ENCODE data around the gene GLI2.

Gene GLI2

DNA sequence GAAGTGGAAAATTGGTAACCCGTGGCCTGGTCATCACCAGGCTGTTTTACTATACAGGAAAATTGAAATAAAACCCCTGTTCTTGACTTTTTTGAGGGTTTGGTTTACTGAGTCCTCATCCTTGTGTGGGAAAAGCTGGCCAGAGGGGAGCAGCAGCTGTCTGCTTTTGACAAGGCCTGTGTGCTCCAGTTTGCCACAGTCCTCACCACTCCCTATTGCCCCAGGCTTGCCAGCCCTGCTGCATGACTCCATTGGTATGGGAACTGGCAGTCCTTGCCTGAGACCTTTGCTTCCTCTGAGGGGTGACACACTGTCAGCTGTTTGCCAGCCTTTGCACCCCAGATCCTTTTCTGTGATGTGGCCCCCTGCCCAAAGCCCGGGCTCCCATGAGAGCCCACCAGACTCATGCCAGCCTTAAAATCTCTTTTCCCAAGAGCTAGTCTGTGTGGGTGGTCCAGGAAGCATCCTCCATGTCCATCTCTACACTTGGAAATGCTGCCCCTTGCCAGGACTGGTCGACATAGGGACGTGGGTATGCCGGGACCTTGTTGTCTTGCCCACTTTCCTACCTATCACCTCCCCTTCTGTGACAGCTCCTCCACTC, 39.0 kb downstream of the GLI2 start:
- H3K27me3 ChIP-seq = no peaks in the 10 kb centered on the region
- H3K9me3 ChIP-seq = no peaks in the 10 kb centered on the region
- H3K4me2 ChIP-seq = no peak overlapping the region
- H3K4me1 ChIP-seq = peaks cover 19% of the 10 kb centered on the region
- TF ChIP-seq Cebpa-rat (IDR thresholded peaks at IDR 0.05) = no peak
- no peak overlapping the region for H3K27ac ChIP-seq
- H3K4me3 ChIP-seq = no peak overlapping the region
- H4K20me1 ChIP-seq = no peaks in the 10 kb centered on the region
- no peaks in the 10 kb centered on the region for H3K36me3 ChIP-seq
- no peak overlapping the region for H3K9ac ChIP-seq

- no peaks in the 10 kb centered on the region for H4K20me1 ChIP-seq
- H3K9me3 ChIP-seq = no peaks in the 10 kb centered on the region
- H3K4me1 ChIP-seq = peaks cover 19% of the 10 kb centered on the region
- H3K4me3 ChIP-seq = no peak overlapping the region
- H3K36me3 ChIP-seq = no peaks in the 10 kb centered on the region
- H3K27ac ChIP-seq = no peak overlapping the region
- no peaks in the 10 kb centered on the region for H3K27me3 ChIP-seq
- no peak overlapping the region for H3K9ac ChIP-seq
- TF ChIP-seq Cebpa-rat (IDR thresholded peaks at IDR 0.05) = no peak
- H3K4me2 ChIP-seq = no peak overlapping the region
Observed at GRCh38 chr2:120775194-120775593, 39.5 kb downstream of the GLI2 start.

DNA sequence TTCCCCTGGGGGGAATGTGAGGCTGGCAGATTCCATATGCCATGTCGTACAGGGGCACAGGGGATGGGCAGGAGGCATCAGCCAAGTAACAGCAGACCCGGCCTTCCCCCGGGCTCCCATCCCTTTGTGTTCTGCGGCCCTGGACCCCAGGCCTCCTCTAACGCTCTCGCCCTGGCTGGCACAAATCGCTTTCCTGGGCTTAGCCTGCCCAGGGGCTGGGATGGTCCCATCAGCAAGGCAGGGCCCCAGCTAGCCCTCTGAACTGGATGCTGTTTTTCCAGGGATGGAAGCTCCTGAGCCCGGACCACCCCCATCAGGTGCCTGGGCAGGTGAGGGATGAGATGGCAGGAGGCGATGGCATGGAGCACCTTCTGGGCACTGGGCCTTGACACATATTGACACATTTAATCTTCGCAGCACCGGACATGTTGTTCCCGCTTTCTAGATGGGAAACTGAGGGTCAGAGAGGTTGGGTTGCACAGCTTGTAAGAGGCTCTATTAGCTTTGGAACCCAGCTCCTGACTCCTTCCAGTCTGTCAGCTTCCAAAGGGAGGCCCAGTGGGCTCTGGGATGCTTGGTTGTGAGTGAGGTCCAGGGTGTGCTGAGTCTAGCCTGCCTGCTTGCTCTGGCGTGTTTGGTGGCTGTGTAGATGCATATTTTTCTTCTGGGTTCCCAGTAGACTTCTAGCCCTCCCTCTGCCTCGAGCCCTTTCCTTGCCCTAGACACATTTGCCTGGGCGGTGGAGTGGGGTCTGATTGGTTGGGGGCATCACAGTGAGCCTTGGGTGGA, 40.3 kb downstream of the GLI2 start:
- Histone ChIP-seq H4K20me1 (no peaks in the 10 kb centered on the region), H3K27me3 (no peaks in the 10 kb centered on the region), H3K4me3 (no peak overlapping the region), H3K27ac (no peak overlapping the region), H3K36me3 (no peaks in the 10 kb centered on the region), H3K9ac (no peak overlapping the region), H3K4me1 (peaks cover 19% of the 10 kb centered on the region), H3K9me3 (no peaks in the 10 kb centered on the region), H3K4me2 (no peak overlapping the region)
- no peak for TF ChIP-seq Cebpa-rat (IDR thresholded peaks at IDR 0.05)

GRCh38 chr2:120776649-120777048, 41.0 kb downstream of the GLI2 start:
- Histone ChIP-seq H4K20me1 (no peaks in the 10 kb centered on the region), H3K9ac (no peak overlapping the region), H3K9me3 (no peaks in the 10 kb centered on the region), H3K4me2 (no peak overlapping the region), H3K27ac (no peak overlapping the region), H3K27me3 (no peaks in the 10 kb centered on the region), H3K4me3 (no peak overlapping the region), H3K4me1 (peaks cover 19% of the 10 kb centered on the region), H3K36me3 (no peaks in the 10 kb centered on the region)
- TF ChIP-seq Cebpa-rat (IDR thresholded peaks at IDR 0.05) = no peak

DNA sequence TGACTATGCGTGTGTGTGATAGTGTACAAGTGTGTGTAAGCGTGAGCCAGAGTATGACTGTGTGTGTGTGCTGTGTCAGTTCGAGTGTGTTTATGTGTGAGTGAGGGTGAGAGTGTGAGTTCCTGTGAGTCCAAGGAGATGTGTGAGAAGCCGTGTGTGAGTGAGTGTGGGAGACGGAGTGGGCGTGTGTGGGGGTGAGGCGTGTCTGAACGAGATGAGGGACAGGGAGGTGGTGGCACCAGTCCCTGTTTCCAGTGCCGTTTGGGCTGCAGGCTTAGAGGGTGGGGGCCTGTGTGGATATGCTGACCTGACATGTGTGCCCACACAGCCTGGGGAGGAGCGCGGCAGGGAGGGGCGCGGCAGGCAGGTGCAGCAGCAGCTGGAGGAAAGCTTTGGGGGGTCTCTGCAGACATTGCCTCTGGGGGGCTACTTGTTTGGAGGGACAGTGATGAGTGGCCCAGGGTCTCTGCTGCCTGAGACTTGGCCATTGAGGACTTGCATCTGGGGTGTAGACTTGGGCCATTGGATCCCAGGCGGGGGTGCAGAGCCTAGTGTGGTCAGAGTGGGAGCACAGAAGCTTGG, 41.6 kb downstream of the GLI2 start:
- Histone ChIP-seq H3K36me3 (no peaks in the 10 kb centered on the region), H3K27me3 (no peaks in the 10 kb centered on the region), H3K9me3 (no peaks in the 10 kb centered on the region), H3K9ac (no peak overlapping the region), H3K27ac (no peak overlapping the region), H3K4me1 (peaks cover 13% of the 10 kb centered on the region), H3K4me2 (no peak overlapping the region), H3K4me3 (no peak overlapping the region), H4K20me1 (no peaks in the 10 kb centered on the region)
- TF ChIP-seq Cebpa-rat (IDR thresholded peaks at IDR 0.05) = no peak

GRCh38 chr2:120777787-120778186, 42.1 kb downstream of the GLI2 start:
- H3K36me3 ChIP-seq = no peaks in the 10 kb centered on the region
- TF ChIP-seq Cebpa-rat (IDR thresholded peaks at IDR 0.05) = no peak

GRCh38 chr2:120778244-120778643, 42.6 kb downstream of the GLI2 start:
- H4K20me1 ChIP-seq = no peaks in the 10 kb centered on the region
- H3K27ac ChIP-seq = no peak overlapping the region
- no peak overlapping the region for H3K4me3 ChIP-seq
- H3K9ac ChIP-seq = no peak overlapping the region
- H3K36me3 ChIP-seq = no peaks in the 10 kb centered on the region
- peaks cover 10% of the 10 kb centered on the region for H3K4me1 ChIP-seq
- no peak overlapping the region for H3K4me2 ChIP-seq
- TF ChIP-seq Cebpa-rat (IDR thresholded peaks at IDR 0.05) = no peak
- no peaks in the 10 kb centered on the region for H3K9me3 ChIP-seq
- no peaks in the 10 kb centered on the region for H3K27me3 ChIP-seq

More at GRCh38 chr2:120777787-120778186, 42.1 kb downstream of the GLI2 start:
- Histone ChIP-seq H3K4me3 (no peak overlapping the region), H3K9ac (no peak overlapping the region), H3K4me2 (no peak overlapping the region), H3K27ac (no peak overlapping the region), H3K27me3 (no peaks in the 10 kb centered on the region), H3K4me1 (peaks cover 10% of the 10 kb centered on the region), H3K9me3 (no peaks in the 10 kb centered on the region), H4K20me1 (no peaks in the 10 kb centered on the region)

- Histone ChIP-seq H3K27ac (no peak overlapping the region), H3K4me3 (no peak overlapping the region), H3K9me3 (no peaks in the 10 kb centered on the region), H3K27me3 (no peaks in the 10 kb centered on the region), H3K4me2 (no peak overlapping the region), H3K9ac (no peak overlapping the region), H3K36me3 (no peaks in the 10 kb centered on the region), H3K4me1 (peaks cover 22% of the 10 kb centered on the region), H4K20me1 (no peaks in the 10 kb centered on the region)
- TF ChIP-seq Cebpa-rat (IDR thresholded peaks at IDR 0.05) = no peak
Observed at GRCh38 chr2:120779781-120780283, 44.2 kb downstream of the GLI2 start.

DNA sequence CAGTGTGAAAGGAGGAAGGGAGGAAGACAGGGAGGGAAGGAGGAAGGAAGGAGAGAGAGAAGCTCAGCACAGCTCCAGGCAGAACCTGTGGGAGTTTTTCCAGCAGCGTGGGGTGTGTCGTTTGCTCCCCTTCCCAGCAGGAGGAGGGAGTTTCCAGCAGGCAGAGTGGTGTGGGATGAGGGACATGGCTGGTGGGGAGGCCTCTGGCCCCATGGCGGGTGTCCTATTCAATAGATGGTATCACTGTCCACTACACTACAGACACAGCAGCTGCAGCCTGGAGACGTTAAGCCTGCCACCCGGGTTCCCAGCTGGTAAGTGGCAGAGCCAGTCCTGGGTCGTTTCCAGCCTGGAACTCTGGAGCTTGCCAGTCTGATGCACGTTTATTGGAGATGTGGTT, 44.7 kb downstream of the GLI2 start:
- Histone ChIP-seq H3K27me3 (no peaks in the 10 kb centered on the region), H3K9ac (no peak overlapping the region), H3K4me3 (no peak overlapping the region), H4K20me1 (no peaks in the 10 kb centered on the region), H3K4me2 (no peak overlapping the region), H3K36me3 (no peaks in the 10 kb centered on the region), H3K9me3 (no peaks in the 10 kb centered on the region), H3K4me1 (peaks cover 26% of the 10 kb centered on the region), H3K27ac (no peak overlapping the region)
- TF ChIP-seq Cebpa-rat (IDR thresholded peaks at IDR 0.05) = no peak

DNA sequence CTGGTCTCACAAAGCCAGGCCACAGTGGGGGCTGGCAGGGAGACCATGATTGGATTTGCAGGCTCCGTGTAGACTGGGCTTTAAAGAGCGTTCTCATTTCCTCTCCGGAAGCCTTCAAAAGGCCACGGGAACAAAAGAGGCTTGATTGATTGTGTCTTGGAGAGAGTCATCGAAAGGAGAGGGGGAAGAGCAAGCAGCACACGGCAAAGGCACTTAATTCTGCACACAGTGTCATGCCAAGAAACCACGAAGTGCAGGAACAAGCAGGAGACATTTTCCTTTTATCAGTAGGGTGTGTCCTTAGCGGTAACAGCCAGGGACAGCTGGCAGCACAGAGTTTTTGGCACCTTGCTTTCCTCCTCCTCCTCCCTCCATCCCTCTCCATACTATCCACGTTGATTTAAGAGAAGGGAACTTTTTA, 47.7 kb downstream of the GLI2 start:
- Histone ChIP-seq H3K36me3 (no peaks in the 10 kb centered on the region), H3K27me3 (no peaks in the 10 kb centered on the region), H3K9me3 (no peaks in the 10 kb centered on the region), H3K4me2 (peak overlapping the region; percentile 69), H3K4me3 (no peak overlapping the region), H3K9ac (0 out of 2 replicates have a peak overlapping the region, but pooled peaks have one; percentile 38), H4K20me1 (no peaks in the 10 kb centered on the region), H3K27ac (peak overlapping the region; percentile 26; the same call in 1 of the 2 replicates), H3K4me1 (peaks cover 29% of the 10 kb centered on the region)
- no peak for TF ChIP-seq Cebpa-rat (IDR thresholded peaks at IDR 0.05)
